Activated gamma-delta T cell treated with Interleukin-2 at 50 U/mL for 16 hours (primary cell): ENCODE measurements around the gene ASTN2.

Experiments used
- DNase-seq: peaks from one replicate; pipeline ENCODE4 v3.0.0-alpha.2; 2020

The ASTN2 gene

GRCh38 chr9:116436121-116436520, 978.7 kb downstream of the ASTN2 start:
- DNase-seq, result no peak

- DNase-seq, result no peak
These were observed 979.2 kb downstream of the ASTN2 start for GRCh38 chr9:116435706-116436105.

- no peak for DNase-seq
These were observed 980.5 kb downstream of the ASTN2 start for GRCh38 chr9:116434314-116434713.

- no peak for DNase-seq
These were observed 982.8 kb downstream of the ASTN2 start for GRCh38 chr9:116432051-116432450.

- DNase-seq, result no peak
These were observed 984.0 kb downstream of the ASTN2 start for GRCh38 chr9:116430849-116431248.

GRCh38 chr9:116425244-116425643, 989.6 kb downstream of the ASTN2 start:
- DNase-seq, result no peak

- DNase-seq, result no peak
These were observed 991.7 kb downstream of the ASTN2 start for GRCh38 chr9:116423149-116423548.

- DNase-seq, result no peak
These were observed 992.5 kb downstream of the ASTN2 start for GRCh38 chr9:116422119-116422979.

- no peak for DNase-seq
These were observed 993.8 kb downstream of the ASTN2 start for GRCh38 chr9:116420993-116421538.

GRCh38 chr9:116419181-116419580, 995.7 kb downstream of the ASTN2 start:
- no peak for DNase-seq

- no peak for DNase-seq
These were observed 997.4 kb downstream of the ASTN2 start for GRCh38 chr9:116417464-116417863.

GRCh38 chr9:116416421-116416820, 998.4 kb downstream of the ASTN2 start:
- DNase-seq, result no peak

- no peak for DNase-seq
These were observed 1000.5 kb downstream of the ASTN2 start for GRCh38 chr9:116414374-116414773.

GRCh38 chr9:116411506-116411905, 1003.4 kb downstream of the ASTN2 start:
- no peak for DNase-seq

GRCh38 chr9:116409638-116410037, 1005.2 kb downstream of the ASTN2 start:
- no peak for DNase-seq

- DNase-seq, result no peak
These were observed 1005.7 kb downstream of the ASTN2 start for GRCh38 chr9:116409129-116409528.

- no peak for DNase-seq
These were observed 1008.4 kb downstream of the ASTN2 start for GRCh38 chr9:116406469-116406868.

- no peak for DNase-seq
These were observed 1009.5 kb downstream of the ASTN2 start for GRCh38 chr9:116405321-116405720.

- DNase-seq, result no peak
These were observed 1010.6 kb downstream of the ASTN2 start for GRCh38 chr9:116404228-116404627.

GRCh38 chr9:116403171-116403570, 1011.7 kb downstream of the ASTN2 start:
- no peak for DNase-seq

- DNase-seq, result no peak
These were observed 1019.2 kb downstream of the ASTN2 start for GRCh38 chr9:116395699-116396037.

GRCh38 chr9:116394894-116395698, 1019.8 kb downstream of the ASTN2 start:
- DNase-seq, result no peak

GRCh38 chr9:116394070-116394469, 1020.8 kb downstream of the ASTN2 start:
- no peak for DNase-seq

- DNase-seq, result no peak
These were observed 1021.7 kb downstream of the ASTN2 start for GRCh38 chr9:116393198-116393597.
